Measurements from ENCODE around the gene NKX2-8.
"Not testable (repeated sequence)": the region's sequence is repeated elsewhere in the genome, so short reads cannot be mapped to it uniquely, and the experiment has no call there.

The NKX2-8 gene

DNA sequence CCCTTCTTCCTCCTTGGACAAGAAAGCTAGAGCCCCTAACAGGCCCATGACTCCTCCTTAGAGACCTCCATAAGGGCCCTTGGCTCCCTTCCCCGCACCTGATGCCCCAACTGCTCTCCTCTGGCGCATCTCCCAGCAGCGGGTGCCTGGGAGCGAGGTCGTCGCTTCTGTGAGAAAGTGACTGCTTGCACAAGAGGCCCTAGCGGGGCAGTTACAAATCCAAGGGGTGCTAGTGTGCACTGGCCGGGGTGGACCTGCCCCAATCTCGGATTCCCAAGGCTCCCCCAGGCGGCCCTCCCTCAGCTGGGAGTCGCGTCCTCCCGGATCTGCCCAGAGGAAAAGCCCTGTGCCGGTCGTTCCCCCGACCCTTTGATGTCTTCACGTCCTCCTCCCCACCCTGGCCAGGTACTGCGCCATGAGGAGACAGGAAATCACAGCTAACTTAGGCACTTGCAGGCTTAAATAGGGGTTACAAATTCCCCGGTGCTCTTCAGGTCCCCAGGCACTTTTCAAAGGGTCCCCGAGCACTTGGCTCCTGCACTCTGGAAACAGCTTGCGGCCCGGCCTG lies 2.8 kb downstream of the NKX2-8 start:
- DNase-seq = no peak

DNA sequence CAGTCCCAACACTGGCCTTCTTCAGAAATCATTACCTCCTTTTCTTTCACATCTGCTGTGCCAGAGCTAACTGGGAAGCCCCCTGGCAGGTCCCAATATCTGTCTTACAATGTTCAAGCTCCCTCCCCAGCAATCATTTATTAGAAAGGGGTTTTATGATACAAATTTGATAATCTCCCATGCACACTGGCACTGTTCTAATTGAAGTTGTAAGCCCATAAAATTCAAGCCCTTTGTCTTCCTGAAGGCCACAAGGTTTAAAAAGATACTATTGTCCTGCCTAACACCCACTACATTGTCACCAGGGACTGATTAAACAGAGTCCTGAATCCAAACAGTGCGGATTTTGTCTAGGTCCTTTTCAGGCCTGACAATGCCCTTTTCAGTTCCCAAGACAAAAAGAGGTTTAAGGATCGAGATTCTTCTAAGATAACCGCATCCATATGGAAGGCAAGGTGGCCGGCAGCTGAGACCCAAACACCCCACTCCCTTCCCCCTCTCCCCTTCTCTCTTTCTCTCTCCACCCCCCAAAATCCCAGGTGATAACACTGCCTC lies 3.3 kb downstream of the NKX2-8 start:
- no peak for DNase-seq

- DNase-seq = no peak
These were observed 12.3 kb downstream of the NKX2-8 start for GRCh38 chr14:36570065-36570464.

DNA sequence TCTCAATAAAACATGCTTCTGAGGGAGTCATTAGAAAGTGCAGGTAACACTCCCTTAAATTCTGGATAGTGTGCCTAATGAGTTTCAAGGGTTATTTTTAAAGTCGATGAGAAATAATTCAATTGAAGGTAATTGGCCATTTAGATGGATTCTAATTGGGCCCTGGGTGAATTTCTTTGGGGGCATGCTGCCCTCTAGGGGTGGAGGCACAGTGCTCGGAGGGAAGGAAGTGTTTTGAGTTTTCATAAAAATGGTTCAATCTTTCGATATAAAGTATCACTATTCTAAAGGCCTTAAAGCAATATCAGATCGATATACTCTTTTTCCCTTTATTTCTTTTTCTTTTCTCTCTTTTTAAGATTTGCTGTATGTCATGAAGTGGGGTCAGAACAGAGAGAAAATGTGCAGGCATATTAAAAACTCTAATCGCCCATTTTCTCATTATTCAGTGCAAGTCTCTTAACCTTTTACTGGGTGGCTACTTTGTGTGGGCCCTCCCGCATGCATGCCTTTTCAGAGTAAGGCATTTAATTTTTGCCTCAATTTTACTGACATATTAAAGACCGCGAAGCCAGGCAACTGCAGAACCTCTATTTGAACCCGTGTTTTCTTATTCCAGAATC lies 25.5 kb downstream of the NKX2-8 start:
- DNase-seq = peak; percentile 46

DNA sequence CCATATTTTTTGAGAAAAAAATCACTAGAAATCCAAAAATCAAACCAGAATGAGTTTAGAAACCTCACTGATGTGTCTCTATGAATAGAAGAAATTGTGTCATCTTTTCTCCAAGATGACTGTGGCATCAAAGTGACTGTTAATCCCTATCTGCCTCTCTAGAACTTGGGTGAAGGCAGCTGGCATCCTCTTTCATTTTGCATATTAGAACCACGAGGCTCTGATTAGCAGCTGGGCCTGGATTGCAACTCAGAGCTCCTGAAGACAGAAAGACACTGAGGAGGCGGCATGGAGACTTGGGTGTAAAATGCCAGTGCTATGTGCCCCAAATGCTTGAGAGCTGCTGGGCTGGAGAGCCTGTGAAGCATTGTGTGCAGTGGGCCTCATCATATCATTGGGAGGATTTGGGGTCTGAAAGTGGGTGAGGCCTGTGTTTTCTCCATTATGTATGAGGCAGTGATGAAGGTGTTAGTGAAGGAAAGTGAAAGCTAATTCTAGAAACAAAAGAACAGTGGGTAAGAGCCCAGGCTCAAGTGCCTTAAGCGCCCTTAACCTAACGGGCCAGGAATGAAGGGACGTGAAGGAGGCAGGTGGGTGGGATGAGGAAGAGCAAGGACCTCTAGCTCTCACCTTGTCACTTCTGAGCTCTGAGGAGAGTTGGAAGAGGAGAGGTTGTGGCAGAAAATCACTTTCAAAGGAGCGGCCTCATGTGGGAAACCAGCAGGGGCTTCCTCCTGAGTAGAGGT lies 26.2 kb downstream of the NKX2-8 start:
- no peak for DNase-seq

GRCh38 chr14:36553656-36554260 lies 28.7 kb downstream of the NKX2-8 start:
- DNase-seq = peak; percentile 39

- no peak for DNase-seq
These were observed 31.5 kb downstream of the NKX2-8 start for GRCh38 chr14:36550899-36551298.

GRCh38 chr14:36544280-36544679 lies 38.1 kb downstream of the NKX2-8 start:
- not testable (repeated sequence) for DNase-seq

DNA sequence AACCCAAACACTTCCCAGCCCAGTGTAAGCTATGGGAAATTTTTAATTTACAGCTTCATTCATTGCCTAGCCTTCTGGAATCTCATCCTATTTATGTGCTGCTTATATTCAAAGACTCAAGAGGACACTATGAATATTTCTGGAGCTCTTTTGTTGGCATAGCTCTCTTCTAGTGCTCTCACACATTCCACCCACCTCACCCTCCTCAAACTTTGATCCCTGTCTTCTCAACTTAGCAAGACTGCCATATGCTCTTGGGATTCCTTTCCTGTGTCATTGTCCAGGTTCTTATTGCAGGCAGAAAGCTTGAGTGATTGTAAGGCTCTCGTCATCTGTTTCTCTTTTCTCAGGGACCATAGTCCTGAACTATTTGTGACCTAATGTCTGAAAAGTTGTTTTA lies 44.4 kb downstream of the NKX2-8 start:
- DNase-seq = no peak
